IPS DF 4.7 (cell line): ENCODE results near the gene SLC13A3.
A peak's percentile ranks its signal among the peaks of the same experiment; 100 is the strongest.

Experiments
- DNase-seq: peaks from one replicate; pipeline ENCODE4 v3.0.0-alpha.2; 2013; ENCODE audit warnings: low spot score; ENCODE audit errors: extremely low read depth

Gene SLC13A3

GRCh38 chr20:46606817-46607190 is 44.5 kb downstream of the SLC13A3 start:
- DNase-seq: no peak

- no peak for DNase-seq
Observed at GRCh38 chr20:46605978-46606816, 45.1 kb downstream of the SLC13A3 start.

- DNase-seq: no peak
Observed at GRCh38 chr20:46605181-46605580, 46.1 kb downstream of the SLC13A3 start.

GRCh38 chr20:46604551-46605133 is 46.6 kb downstream of the SLC13A3 start:
- DNase-seq: no peak

- DNase-seq: no peak
Observed at GRCh38 chr20:46602429-46602828, 48.8 kb downstream of the SLC13A3 start.

- DNase-seq: no peak
Observed at GRCh38 chr20:46601603-46602122, 49.6 kb downstream of the SLC13A3 start.

GRCh38 chr20:46600286-46600752 is 50.9 kb downstream of the SLC13A3 start:
- DNase-seq: no peak

- DNase-seq: no peak
Observed at GRCh38 chr20:46599227-46599987, 51.9 kb downstream of the SLC13A3 start.

GRCh38 chr20:46595933-46596332 is 55.3 kb downstream of the SLC13A3 start:
- DNase-seq: no peak

GRCh38 chr20:46594725-46595124 is 56.5 kb downstream of the SLC13A3 start:
- DNase-seq: no peak

- DNase-seq: no peak
Observed at GRCh38 chr20:46592580-46593362, 58.5 kb downstream of the SLC13A3 start.

- DNase-seq: no peak
Observed at GRCh38 chr20:46590443-46590842, 60.8 kb downstream of the SLC13A3 start.

GRCh38 chr20:46588532-46589511 is 62.4 kb downstream of the SLC13A3 start:
- DNase-seq: no peak

GRCh38 chr20:46587986-46588385 is 63.3 kb downstream of the SLC13A3 start:
- DNase-seq: no peak

- no peak for DNase-seq
Observed at GRCh38 chr20:46586724-46587123, 64.5 kb downstream of the SLC13A3 start.

- no peak for DNase-seq
Observed at GRCh38 chr20:46584508-46584907, 66.8 kb downstream of the SLC13A3 start.

GRCh38 chr20:46583411-46584214 is 67.6 kb downstream of the SLC13A3 start:
- peak; percentile 78 for DNase-seq

GRCh38 chr20:46582648-46583047 is 68.6 kb downstream of the SLC13A3 start:
- no peak for DNase-seq

- DNase-seq: no peak
Observed at GRCh38 chr20:46581391-46581790, 69.9 kb downstream of the SLC13A3 start.
